Epithelial cell of proximal tubule (primary cell): ENCODE measurements around the gene JAM3. TPM values are rescaled to one million over a fixed set of nuclear protein-coding genes. Genes with fewer than 3 reads are reported as not detected.
"Not testable (repeated sequence)": the region's sequence is repeated elsewhere in the genome, so short reads cannot be mapped to it uniquely, and the experiment has no call there.

ENCODE experiments used
- DNase-seq: peaks from one replicate; pipeline ENCODE4 v3.0.0-alpha.2; 2011; ENCODE audit warnings: low read depth
- H3K4me3 ChIP-seq: 2 replicates; pipeline ENCODE4 v1.5.1; 2011; ENCODE audit warnings: low read depth, mild to moderate bottlenecking, low read length
- total RNA-seq: library from RNA; depleted of rRNA; stranded (reverse); fragments of >200 nt; gene quantifications from 2 replicates; pipeline ENCODE4 v1.2.3, GENCODE V29; 2015
- TF ChIP-seq, protein P1 (sequence below): conservative IDR thresholded peaks from 2 replicates; pipeline ENCODE4 v1.5.1; 2012; ENCODE audit warnings: low read depth, mild to moderate bottlenecking, low read length

Gene JAM3
- total RNA-seq, 1 donor from 2014 or later = 22.0 TPM

DNA sequence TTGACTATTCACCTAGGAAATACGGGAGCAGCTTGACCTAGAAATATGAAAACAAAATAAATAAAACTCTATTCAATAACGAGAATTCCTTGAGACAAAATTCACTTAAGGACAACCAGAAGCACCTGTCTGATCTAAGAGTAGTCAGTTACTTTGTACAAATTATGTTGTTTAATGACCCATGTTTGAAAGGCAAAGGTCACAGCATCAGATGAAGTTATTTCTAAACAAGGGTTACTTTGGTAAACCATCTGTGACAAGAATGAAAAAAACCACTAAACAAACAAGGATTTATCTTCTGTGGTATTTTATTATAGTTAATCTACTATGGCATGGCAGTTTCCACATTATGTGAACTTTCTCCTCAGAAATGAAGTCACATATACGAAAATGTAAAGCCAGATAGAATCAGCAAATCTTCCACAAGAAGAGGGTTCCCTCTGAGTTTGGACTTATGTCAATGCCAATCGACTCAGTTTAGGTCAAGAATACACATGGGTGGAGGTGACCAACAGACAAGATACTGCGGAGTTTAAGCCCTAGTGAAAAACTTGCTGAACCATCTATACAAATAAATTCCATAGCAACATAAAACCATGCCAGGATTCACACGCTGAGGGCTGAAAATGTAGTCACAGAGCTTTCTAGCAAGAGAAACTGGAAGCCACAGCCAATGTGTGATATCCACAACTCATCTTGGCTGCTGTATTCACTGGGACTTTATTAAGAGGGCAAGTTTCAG lies 101.5 kb downstream of the JAM3 start:
- no peak for DNase-seq
- no peak overlapping the region for H3K4me3 ChIP-seq
- TF ChIP-seq, protein P1, sequence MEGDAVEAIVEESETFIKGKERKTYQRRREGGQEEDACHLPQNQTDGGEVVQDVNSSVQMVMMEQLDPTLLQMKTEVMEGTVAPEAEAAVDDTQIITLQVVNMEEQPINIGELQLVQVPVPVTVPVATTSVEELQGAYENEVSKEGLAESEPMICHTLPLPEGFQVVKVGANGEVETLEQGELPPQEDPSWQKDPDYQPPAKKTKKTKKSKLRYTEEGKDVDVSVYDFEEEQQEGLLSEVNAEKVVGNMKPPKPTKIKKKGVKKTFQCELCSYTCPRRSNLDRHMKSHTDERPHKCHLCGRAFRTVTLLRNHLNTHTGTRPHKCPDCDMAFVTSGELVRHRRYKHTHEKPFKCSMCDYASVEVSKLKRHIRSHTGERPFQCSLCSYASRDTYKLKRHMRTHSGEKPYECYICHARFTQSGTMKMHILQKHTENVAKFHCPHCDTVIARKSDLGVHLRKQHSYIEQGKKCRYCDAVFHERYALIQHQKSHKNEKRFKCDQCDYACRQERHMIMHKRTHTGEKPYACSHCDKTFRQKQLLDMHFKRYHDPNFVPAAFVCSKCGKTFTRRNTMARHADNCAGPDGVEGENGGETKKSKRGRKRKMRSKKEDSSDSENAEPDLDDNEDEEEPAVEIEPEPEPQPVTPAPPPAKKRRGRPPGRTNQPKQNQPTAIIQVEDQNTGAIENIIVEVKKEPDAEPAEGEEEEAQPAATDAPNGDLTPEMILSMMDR = no peak

DNA sequence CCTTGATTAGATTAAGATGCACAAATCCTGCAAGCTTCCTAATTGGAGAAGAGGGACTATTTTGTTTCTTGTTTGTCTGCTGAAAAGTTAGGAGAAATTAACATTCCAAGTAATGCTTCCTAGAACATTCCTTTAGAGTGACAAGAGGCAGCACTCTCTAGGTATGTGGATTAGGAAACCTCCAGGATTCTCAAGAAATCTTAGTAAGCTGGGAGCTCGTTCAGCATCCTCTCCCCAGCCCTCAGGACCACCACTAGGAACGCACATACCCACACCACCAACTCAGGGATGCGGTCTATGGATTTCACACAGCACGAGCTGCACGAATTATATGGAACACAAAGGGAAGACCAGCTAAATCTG lies 102.0 kb downstream of the JAM3 start:
- no peak for DNase-seq
- H3K4me3 ChIP-seq = no peak overlapping the region
- TF ChIP-seq, protein P1 = no peak

DNA sequence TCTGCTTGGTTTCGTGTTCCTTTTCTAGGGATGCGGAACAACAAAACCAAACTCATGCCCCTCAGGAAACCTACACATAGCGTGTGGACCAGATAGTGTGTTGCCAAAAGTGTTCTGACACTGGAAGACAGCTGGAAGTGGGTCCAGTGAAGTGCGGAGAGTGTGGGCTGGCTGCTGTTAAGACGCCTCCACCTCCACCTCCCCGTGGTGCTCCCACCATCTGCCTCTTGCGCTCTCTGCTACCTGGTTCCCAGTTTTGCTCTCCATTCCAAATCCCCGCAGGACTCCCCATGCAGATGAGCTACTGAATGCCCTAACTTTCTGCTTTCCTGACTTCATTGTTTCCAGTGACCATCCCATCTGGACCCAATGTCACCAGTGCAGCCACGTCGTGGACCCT lies 103.1 kb downstream of the JAM3 start:
- no peak for DNase-seq
- H3K4me3 ChIP-seq = no peak overlapping the region
- TF ChIP-seq, protein P1 = no peak

DNA sequence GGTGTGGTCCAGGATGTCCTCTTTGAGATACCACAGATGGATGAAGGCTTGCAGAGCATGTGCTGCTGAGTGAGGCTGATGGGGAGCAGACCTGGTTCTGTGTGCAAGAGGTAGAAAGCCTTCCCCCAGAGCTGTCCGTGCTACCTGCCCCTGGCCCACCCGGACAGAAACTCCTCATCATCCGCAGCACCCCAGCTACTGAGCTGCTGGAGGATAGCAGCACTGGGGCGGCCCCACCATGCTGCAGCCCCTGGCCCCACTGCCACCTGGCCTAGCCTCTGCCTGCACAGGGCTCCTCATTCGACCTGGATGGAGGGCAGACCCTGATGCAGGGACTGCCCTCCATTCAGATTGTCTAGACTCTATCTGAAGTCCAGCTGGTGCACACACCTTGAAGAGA lies 104.4 kb downstream of the JAM3 start:
- TF ChIP-seq, protein P1 = no peak
- no peak overlapping the region for H3K4me3 ChIP-seq
- no peak for DNase-seq

DNA sequence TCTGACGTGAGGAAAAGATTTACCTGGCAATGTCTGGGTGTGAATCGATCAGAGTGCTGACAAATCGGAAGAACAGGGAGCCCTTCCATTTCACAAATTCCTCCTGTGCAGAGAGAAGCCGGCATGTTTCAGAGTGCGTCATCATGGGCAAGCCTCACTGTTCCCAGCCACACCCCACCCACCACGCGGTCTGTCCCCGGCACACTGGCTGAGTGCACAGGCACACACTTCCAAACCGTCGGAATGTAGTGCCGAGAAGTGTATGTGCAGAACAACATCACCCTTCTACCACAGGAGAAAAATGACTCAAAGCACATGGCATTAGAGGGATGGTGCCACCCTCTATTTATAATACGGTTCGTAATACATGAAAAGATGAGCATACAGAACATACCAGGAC lies 107.4 kb downstream of the JAM3 start:
- TF ChIP-seq, protein P1 = no peak
- H3K4me3 ChIP-seq = no peak overlapping the region
- no peak for DNase-seq

DNA sequence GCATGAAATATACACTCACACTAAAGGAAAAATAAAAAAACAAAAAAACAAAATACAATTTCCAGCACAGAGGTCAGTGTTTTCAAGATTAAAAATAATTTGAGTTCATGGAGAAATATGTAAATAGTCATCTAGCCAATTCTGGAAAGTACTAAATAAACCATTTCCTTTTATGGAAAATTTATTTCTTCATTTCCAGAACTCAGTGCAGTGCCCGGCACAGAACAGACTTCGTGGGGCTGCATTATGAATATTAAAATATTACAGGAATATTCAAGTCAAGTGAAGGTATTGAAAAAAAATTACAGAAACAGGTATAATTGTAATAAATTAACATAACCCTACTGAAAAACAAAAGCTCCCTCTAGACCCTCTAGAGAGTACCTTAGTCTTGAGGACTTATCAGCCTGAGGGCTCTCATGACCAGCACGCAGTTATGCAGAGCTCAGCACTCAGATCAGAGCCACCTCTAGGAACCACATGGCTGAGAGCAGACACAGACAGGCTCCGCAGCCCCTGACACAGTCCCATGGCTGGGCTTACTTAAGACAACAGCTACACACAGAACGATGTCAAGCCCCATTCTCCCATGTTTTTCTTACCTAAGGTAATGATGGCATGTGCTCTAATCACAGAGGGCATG lies 109.3 kb downstream of the JAM3 start:
- H3K4me3 ChIP-seq = no peak overlapping the region
- TF ChIP-seq, protein P1 = no peak
- no peak for DNase-seq

DNA sequence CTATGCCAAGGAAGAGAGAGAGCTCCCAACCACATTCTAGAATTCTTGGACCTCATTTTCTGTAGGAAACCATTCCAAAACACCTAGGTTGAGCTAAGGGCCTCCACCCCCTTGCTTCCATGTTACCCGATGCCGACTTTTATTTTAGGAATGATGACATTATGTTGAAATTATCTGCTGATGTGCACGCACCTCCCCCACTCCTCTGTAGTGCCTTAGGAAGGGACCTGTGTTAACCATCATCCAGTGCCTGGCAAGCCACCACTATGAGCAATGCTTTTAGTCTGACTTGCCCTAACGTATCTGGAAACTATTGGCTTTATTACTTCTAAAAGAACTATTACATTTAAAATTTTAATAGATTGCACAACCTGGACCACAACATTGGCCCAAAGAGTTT lies 112.8 kb downstream of the JAM3 start:
- TF ChIP-seq, protein P1 = no peak
- DNase-seq = no peak
- no peak overlapping the region for H3K4me3 ChIP-seq

DNA sequence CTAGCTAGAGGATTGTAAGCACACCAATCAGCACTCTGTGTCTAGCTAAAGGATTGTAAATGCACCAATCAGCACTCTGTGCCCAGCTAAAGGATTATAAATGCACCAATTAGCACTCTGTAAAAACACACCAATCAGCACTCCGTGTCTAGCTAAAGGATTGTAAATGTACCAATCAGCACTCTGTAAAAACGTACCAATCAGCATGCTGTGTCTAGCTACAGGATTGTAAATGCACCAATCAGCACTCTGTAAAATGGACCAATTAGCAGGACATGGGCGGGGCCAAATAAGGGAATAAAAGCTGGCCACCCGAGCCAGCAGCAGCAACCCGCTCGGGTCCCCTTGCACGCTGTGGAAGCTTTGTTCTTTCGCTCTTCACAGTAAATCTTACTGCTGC lies 119.2 kb downstream of the JAM3 start:
- not testable (repeated sequence) for DNase-seq, H3K4me3 ChIP-seq
